PFSK-1 (cell line): ENCODE measurements around the gene MYO1C. TPM values are rescaled to one million over a fixed set of nuclear protein-coding genes. Genes with fewer than 3 reads are reported as not detected.

Experiments used
- FOXP2 ChIP-seq: optimal IDR thresholded peaks from 2 replicates; pipeline ENCODE3; 2011; ENCODE audit warnings: borderline replicate concordance, control low read depth, inconsistent platforms; ENCODE audit not compliant: insufficient read depth; ENCODE audit errors: extremely low read length, extremely low read depth
- POLR2AphosphoS5 ChIP-seq: IDR thresholded peaks from 2 replicates; pipeline ENCODE4 v1.6.1; 2012; ENCODE audit warnings: low read depth, mild to moderate bottlenecking, control low read depth, low read length, moderate library complexity
- SIN3A ChIP-seq: IDR thresholded peaks from 2 replicates; pipeline ENCODE4 v1.6.1; 2012; ENCODE audit warnings: mild to moderate bottlenecking, low read length, moderate library complexity, borderline replicate concordance; ENCODE audit not compliant: insufficient read depth
- TAF1 ChIP-seq: IDR thresholded peaks from 2 replicates; pipeline ENCODE4 v1.6.1; 2012; ENCODE audit warnings: low read length, control low read depth, borderline replicate concordance; ENCODE audit not compliant: insufficient read depth
- polyA plus RNA-seq: library from polyadenylated mRNA; unstranded; fragments of >200 nt; gene quantifications from one replicate; pipeline ENCODE4 v1.2.1, GENCODE V29; 2012; ENCODE audit warnings: low read depth, missing spikeins; ENCODE audit not compliant: insufficient read length
- TF ChIP-seq, protein P1 (sequence below), 2 experiments: IDR thresholded peaks; 2 replicates each; pipeline versions ENCODE4 v1.6.1 to v1.8.0; 2011 to 2012; ENCODE audit warnings: low read depth in 2 of 2, low read length in 2 of 2, control low read depth in 1 of 2, inconsistent platforms in 1 of 2, mild to moderate bottlenecking in 1 of 2, moderate library complexity in 1 of 2; ENCODE audit not compliant: insufficient read depth in 1 of 2

The MYO1C gene, protein sequence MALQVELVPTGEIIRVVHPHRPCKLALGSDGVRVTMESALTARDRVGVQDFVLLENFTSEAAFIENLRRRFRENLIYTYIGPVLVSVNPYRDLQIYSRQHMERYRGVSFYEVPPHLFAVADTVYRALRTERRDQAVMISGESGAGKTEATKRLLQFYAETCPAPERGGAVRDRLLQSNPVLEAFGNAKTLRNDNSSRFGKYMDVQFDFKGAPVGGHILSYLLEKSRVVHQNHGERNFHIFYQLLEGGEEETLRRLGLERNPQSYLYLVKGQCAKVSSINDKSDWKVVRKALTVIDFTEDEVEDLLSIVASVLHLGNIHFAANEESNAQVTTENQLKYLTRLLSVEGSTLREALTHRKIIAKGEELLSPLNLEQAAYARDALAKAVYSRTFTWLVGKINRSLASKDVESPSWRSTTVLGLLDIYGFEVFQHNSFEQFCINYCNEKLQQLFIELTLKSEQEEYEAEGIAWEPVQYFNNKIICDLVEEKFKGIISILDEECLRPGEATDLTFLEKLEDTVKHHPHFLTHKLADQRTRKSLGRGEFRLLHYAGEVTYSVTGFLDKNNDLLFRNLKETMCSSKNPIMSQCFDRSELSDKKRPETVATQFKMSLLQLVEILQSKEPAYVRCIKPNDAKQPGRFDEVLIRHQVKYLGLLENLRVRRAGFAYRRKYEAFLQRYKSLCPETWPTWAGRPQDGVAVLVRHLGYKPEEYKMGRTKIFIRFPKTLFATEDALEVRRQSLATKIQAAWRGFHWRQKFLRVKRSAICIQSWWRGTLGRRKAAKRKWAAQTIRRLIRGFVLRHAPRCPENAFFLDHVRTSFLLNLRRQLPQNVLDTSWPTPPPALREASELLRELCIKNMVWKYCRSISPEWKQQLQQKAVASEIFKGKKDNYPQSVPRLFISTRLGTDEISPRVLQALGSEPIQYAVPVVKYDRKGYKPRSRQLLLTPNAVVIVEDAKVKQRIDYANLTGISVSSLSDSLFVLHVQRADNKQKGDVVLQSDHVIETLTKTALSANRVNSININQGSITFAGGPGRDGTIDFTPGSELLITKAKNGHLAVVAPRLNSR
- polyA plus RNA-seq: 106 TPM

DNA sequence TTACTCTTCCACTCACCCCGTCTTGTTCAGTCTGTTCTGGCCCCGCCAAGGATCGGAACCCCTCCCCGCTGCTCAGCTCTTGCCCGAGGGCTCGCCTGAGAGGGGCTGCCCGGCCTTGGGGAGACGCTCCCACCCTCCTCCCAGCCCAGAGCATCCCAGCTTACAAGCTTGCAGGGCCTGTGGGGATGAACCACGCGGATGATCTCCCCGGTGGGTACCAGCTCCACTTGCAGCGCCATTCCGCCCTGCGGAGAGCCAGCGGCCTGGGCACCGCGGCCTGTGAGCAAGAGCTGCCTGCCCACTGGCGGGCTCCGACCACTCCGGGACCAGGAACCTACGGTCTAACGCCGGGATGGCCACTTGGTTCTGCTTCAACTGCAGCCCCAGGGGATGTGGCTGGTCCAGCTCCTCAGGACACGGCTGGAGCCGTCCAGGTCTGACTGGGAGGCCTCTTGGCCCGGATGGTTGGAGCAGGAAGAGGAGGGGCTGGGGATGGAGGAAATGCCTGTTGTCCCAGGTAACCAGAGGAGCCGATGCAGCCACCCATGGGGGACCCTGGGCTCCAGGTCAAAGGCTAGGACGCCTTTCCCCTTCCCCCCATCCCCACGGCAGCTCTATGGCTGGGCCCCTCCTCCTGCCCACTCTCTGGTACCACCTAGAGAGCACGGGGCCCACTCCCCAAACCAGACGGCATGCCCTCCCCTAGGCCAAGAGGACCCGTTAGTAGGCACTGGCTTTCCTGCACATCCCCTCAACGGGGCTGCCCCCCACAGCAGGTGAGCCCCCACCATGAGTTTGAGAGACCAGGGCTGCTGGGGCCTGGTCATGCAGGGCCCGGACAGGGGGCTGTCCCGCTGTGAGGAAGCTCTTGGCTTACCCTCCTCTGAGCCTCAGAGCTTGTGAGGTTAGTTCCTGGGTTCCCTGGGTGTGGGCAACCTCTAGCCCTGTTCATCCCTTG is at the start of gene MYO1C:
MYO1C (minus strand) TSS at position 438 of the 958 bp plus-strand sequence; CDS start at position 239, 199 bp downstream.
- TF ChIP-seq SIN3A (no peak), TAF1 (no peak), FOXP2 (no peak)

DNA sequence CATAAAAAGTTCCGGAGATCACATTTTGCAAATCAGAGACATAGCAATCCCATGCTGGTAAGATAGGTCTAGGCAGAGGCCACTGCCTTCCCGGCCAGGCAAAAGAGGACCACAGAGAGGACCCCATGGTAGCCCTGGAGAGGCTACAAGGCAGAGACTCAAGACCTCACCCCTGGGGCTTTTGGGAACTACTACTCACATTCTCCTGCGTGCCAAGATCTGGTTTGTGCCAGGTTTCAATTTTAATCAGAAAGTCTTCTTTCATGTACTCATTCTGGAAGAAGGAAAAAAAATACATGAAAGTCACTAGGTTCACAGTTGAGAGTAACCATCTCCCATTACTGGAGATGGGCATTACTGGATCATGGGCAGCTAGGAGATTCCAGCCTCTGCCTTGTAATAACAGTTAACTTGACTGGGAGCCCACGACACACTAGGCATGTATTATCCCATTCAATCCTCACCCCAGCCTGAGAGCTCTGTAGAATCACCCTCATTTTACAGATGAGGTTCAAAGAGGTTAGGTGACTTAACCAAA is 49.0 kb upstream of the MYO1C start:
- no peak for TF ChIP-seq SIN3A
- TF ChIP-seq, protein P1, sequence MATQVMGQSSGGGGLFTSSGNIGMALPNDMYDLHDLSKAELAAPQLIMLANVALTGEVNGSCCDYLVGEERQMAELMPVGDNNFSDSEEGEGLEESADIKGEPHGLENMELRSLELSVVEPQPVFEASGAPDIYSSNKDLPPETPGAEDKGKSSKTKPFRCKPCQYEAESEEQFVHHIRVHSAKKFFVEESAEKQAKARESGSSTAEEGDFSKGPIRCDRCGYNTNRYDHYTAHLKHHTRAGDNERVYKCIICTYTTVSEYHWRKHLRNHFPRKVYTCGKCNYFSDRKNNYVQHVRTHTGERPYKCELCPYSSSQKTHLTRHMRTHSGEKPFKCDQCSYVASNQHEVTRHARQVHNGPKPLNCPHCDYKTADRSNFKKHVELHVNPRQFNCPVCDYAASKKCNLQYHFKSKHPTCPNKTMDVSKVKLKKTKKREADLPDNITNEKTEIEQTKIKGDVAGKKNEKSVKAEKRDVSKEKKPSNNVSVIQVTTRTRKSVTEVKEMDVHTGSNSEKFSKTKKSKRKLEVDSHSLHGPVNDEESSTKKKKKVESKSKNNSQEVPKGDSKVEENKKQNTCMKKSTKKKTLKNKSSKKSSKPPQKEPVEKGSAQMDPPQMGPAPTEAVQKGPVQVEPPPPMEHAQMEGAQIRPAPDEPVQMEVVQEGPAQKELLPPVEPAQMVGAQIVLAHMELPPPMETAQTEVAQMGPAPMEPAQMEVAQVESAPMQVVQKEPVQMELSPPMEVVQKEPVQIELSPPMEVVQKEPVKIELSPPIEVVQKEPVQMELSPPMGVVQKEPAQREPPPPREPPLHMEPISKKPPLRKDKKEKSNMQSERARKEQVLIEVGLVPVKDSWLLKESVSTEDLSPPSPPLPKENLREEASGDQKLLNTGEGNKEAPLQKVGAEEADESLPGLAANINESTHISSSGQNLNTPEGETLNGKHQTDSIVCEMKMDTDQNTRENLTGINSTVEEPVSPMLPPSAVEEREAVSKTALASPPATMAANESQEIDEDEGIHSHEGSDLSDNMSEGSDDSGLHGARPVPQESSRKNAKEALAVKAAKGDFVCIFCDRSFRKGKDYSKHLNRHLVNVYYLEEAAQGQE (IDR thresholded peaks at IDR 0.05; ENCODE audit: insufficient read depth in 1 of 2, low read depth in 2 of 2, low read length in 2 of 2): no peak
- no peak for TF ChIP-seq POLR2AphosphoS5
- no peak for TF ChIP-seq FOXP2
- TF ChIP-seq TAF1: no peak

DNA sequence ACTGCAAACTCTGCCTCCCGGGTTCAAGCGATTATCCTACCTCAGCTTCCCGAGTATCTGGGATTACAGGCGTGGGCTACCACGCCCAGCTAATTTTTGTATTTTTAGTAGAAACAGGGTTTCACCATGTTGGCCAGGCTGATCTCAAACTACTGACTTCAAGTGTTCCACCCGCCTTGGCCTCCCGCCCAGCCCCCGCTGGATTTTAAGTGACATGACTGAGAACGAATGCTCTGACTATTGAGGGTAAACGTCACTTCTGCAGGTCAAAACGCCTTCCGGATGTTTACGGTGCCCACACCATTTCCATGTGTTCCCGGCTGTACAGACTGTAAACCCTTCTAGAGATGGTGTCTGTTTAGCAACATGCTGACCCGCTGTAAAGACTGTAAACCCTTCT is 47.3 kb upstream of the MYO1C start:
- TF ChIP-seq SIN3A (no peak), FOXP2 (no peak), POLR2AphosphoS5 (no peak), TAF1 (no peak)
- TF ChIP-seq, protein P1 (IDR thresholded peaks at IDR 0.05; ENCODE audit: insufficient read depth in 1 of 2, low read depth in 2 of 2, low read length in 2 of 2): no peak

DNA sequence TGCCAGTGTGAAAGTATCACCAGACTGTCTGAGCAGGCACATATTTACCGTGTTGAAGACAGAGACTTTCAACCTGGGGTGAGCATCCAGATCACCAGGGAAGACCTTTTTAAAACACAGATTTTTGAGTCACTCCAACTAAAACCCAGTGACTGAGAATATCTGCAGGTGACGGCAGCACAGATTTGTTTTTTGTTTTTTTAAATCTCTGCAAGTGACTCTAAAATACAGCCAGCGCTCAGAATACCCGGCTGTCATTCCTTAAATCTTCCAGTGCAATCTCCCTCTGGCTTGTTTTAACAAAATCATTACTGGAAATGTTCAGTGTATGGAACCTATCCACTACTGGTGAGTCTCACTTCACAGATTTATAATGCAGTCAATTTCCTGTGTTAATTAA is 43.3 kb upstream of the MYO1C start:
- no peak for TF ChIP-seq TAF1
- TF ChIP-seq, protein P1 (IDR thresholded peaks at IDR 0.05; ENCODE audit: insufficient read depth in 1 of 2, low read depth in 2 of 2, low read length in 2 of 2): no peak
- no peak for TF ChIP-seq FOXP2
- TF ChIP-seq POLR2AphosphoS5: no peak
- TF ChIP-seq SIN3A: no peak
